Stimulated activated CD8-positive, alpha-beta memory T cell treated with anti-CD3 and anti-CD28 coated beads, Interleukin-12 subunit alpha, Interleukin-12 subunit beta, amount 100 ng/mL, for 4 hours (primary cell): ENCODE data around the gene AGAP1.

Source experiments
- DNase-seq: peaks from one replicate; pipeline ENCODE4 v3.0.0-alpha.2; 2020; ENCODE audit warnings: low read depth

AGAP1 gene

DNA sequence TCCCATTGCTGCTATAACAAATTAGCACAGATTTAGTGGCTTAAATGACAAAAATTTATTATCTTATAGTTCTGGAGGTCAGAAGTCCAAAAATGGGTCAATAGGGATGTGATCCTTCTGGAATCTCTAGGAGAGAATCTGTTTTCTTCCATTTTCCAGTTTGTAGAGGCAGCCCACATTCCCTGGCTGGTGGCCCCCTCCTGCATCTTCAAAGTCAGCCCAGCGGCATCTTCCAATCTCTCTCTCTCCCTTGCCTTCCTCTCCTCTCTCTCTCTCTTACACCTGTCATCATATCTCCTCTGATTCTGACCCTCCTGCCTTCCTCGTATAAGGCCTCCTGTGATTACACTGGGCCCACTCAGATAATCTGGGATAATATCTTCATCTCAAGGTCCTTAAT is 3.9 kb upstream of the AGAP1 start:
- DNase-seq, result no peak

- no peak for DNase-seq
Observed at GRCh38 chr2:235492850-235493344, 946 bp upstream of the AGAP1 start.

DNA sequence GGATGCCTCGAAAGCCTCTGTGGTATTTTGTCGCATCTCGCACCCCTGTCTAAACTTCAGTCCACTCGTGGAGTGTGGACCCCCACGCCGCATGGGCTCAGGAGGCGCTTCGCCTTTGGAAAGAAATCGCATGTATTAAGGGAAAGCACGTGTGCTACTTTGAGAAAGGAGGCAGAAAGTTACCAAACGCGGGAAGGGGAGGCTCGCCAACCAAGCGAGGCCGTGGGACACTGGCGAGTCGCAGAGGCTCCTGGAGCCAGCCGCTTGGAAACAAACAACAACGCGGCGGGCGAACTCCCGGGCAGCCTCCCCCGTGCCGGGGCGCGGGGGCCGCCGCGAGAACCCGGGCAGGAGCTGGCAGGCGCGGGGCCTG is 455 bp upstream of the AGAP1 start:
- DNase-seq, result no peak

GRCh38 chr2:235494716-235495372 is 1.0 kb downstream of the AGAP1 start:
- DNase-seq, result no peak

GRCh38 chr2:235495373-235496238 is 1.8 kb downstream of the AGAP1 start:
- DNase-seq, result no peak

- no peak for DNase-seq
Observed at GRCh38 chr2:235496239-235496621, 2.4 kb downstream of the AGAP1 start.

DNA sequence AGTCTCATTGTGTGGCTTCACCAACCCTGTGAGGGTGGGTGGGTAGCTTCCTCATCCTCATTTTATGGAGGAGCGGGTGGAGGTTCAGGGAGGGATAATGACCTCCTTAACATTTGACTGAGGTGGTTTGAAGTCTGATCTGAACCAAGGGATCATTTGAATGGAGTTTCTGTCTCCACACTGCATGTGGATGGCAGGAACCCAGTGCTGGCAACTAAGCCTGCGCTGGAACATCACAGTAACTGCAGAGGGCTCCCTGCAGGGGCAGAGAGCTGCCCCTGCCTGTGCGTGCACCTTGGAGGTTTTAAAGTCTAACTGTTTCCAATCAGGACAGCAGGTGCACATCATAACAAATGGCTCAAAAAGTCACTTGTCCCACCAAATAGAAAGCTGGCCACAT is 3.3 kb downstream of the AGAP1 start:
- DNase-seq, result no peak

GRCh38 chr2:235498541-235498940 is 4.7 kb downstream of the AGAP1 start:
- DNase-seq, result no peak

- no peak for DNase-seq
Observed at GRCh38 chr2:235498946-235499812, 5.3 kb downstream of the AGAP1 start.

DNA sequence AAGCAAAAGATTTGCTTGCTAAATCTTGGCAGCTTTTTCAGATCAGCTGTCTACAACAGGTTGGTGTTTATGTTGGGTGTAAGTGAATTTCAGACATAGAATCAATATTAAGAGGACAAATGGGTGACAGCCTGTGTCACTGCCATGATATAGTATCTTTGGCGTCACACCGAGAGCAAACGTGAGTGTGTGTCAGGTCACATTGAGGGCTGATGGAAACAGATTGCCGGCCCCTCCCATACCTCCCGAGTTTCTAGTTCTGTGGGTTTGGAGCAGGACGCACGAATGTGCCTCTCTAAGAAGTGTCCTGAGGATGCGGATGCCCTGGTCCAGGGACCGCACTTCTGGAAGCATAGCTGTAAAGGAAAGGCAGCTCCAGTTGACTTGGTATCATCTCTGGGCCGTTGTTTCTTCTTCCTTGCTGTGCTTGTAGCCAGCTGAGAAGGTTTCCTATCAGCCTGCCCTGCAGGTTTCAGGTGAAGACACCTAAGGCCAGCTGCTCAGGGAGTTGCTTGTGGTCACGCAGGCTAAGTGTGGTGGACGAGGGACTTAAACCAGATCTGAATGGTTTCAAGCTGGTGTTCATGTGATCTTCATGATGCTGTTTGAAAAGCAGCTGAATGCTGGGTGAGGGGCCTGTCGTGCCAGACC is 6.4 kb downstream of the AGAP1 start:
- no peak for DNase-seq

- no peak for DNase-seq
Observed at GRCh38 chr2:235500761-235501672, 7.2 kb downstream of the AGAP1 start.

- no peak for DNase-seq
Observed at GRCh38 chr2:235501673-235502031, 7.8 kb downstream of the AGAP1 start.

DNA sequence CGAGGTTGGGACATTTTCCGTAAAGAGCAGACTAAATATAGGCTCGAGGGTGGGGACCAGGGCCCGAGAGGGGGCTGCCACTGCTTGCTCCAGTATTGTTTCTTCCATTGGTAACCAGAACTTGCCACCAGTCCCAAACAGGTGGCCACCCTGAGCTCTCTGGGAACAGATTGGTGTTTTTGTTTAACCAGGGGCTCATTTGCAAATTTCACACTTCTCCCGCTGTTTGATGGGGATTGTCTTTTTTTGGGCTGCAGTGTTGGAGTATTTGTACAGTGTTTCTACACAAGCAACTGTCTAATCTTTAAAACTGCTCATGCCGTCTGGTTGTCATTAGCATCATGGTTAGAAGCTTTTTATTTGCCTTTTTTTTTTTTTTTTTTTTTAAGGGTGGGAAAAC is 8.5 kb downstream of the AGAP1 start:
- no peak for DNase-seq

- DNase-seq, result no peak
Observed at GRCh38 chr2:235504441-235505180, 10.8 kb downstream of the AGAP1 start.

DNA sequence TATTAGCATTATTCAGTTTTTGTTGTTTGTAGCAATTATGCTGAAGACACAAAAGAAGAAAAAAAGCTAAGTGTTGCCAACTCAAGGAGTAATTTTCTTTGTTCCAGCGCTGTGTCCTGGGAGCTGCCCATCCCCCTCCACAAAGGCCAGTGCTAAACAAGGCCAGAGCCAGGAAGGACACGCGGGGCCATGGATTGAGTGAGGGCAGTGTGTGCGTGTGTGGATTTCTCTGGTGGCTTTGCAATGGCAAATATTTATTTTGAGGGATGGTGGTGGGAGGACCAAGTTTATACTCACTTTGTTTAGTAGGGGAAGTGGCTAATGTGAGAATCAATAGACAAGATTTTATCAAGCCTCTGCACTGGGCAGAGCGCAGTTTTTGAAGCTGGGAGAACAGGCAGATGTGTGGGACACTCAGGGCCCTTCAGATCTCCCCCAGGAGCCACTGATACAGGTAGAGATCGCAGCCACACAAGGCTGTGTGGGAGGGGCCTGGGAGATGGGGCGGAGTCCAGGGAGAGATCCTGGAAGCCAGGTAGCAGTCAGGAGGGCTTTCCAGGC is 11.4 kb downstream of the AGAP1 start:
- no peak for DNase-seq

DNA sequence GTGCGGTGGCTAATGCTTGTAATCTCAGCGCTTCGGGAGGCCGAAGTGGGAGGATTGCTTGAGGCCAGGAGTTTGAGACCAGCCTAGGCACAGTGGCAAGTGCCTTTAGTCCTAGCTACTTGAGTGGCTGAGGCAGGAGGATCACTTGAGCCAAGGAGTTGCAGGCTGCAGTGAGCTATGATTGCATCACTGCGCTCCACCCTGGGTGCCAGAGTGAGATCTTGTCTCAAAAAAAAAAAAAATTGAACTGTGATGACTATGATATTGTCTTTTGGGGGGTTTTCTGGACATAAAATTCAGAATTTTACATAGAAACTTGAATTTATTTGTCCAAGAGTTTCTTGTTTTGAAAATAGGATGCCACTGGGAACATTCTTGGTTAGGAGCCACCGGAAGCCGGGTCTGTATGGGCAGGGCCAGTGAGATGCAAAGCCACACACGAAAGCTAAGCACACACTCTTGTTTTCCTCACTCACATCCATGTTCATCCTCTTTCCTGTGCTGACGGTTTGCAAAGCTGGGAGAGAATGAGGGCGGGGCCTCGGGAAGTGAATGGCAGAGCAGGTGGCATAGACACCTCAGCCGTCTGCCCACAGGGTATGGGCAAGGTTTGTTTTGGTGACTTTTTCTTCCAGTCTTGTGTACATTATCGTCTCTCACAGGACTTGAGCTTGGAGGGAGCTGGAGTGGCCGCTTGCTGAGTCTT is 12.6 kb downstream of the AGAP1 start:
- DNase-seq, result no peak

DNA sequence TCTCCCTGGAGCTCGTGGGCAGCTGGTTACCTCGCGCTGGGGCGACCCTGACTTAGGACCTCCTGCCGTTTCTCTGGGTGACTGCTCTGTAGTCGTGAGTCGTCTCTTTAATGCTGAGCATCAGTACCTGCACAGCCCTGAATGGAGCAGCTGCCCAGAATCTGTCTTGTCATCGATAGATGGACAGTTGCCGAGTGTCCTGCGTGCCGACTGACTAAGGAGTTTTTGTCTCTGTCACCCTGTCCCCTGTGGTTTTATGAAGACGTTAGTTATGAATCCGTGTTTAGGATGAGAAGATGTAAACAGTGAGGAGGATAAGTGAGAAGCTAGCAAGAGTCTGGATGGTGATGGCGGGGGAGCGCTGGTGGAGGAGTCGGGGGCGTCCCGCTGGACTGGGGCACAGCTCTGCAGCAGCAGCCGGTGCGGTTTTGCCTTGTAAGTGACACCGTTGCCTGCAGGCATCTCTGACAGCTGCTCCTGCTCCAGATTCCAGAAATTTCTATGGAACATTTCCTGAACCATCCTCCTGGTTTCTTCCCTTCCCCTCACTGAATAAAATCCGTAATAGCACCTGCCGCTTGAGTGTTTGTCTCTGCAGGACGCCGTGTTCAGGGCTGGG is 13.3 kb downstream of the AGAP1 start:
- DNase-seq, result no peak

GRCh38 chr2:235507928-235508327 is 14.1 kb downstream of the AGAP1 start:
- DNase-seq, result no peak
